HEK293 (cell line): Measurements from ENCODE around the gene HNRNPUL1.
A peak's percentile ranks its signal among the peaks of the same experiment; 100 is the strongest.

Experiments used
- CTCF ChIA-PET: fragments of 350-600 bp; formaldehyde crosslinking; extraction: SDS; loops from one replicate; lab custom pipeline; 2021; ENCODE audit warnings: antibody characterized with exemption; lab: Yijun Ruan, JAX
- POLR2A ChIA-PET: fragments of 300-600 bp; formaldehyde crosslinking; extraction: SDS; loops from one replicate; lab custom pipeline; 2020; ENCODE audit warnings: antibody characterized with exemption, inconsistent platforms; lab: Yijun Ruan, JAX
- H3K27ac ChIP-seq: fragments of 200-500 bp; sonication (Bioruptor generic); 2 replicates; pipeline ENCODE4 v1.5.1; 2014; ENCODE audit warnings: low read depth, low read length, control low read depth, inconsistent platforms; ENCODE audit errors: extremely low read depth
- H3K36me3 ChIP-seq, 2 experiments: fragments of 200-500 bp in 1 of 2; sonication (Bioruptor generic) in 1 of 2; 1 replicate in 1 of 2; 2 replicates in 1 of 2; pipeline ENCODE4 v1.5.1; 2014 to 2017; ENCODE audit warnings: inconsistent platforms in 2 of 2, low read length in 2 of 2; ENCODE audit not compliant: control insufficient read depth in 2 of 2, insufficient read depth in 1 of 2
- H3K4me1 ChIP-seq: fragments of 200-500 bp; sonication (Bioruptor generic); 2 replicates; pipeline ENCODE4 v1.5.1; 2014; ENCODE audit warnings: mild to moderate bottlenecking, low read length, inconsistent platforms; ENCODE audit not compliant: control insufficient read depth, insufficient read depth
- H3K4me3 ChIP-seq: 2 replicates; pipeline ENCODE4 v1.5.1; 2011; ENCODE audit warnings: low read depth, mild to moderate bottlenecking, control low read depth, low read length, moderate library complexity
- H3K9me3 ChIP-seq: fragments of 200-500 bp; sonication (Bioruptor generic); 2 replicates; pipeline ENCODE4 v1.5.1; 2014; ENCODE audit warnings: low read depth, low read length, inconsistent platforms; ENCODE audit not compliant: control insufficient read depth, insufficient read depth
- EGR2 ChIP-seq: fragments of 450-650 bp; formaldehyde crosslinking; IDR thresholded peaks from 2 replicates; pipeline ENCODE4 v1.5.1; 2016; ENCODE audit warnings: low read depth, missing biosample characterization, missing genetic modification characterization
- IKZF3 ChIP-seq: fragments of 450-650 bp; IDR thresholded peaks from 2 replicates; pipeline ENCODE4 v1.5.0; 2018; ENCODE audit warnings: missing biosample characterization, mild to moderate bottlenecking, missing genetic modification characterization, moderate library complexity
- KLF1 ChIP-seq: fragments of 450-650 bp; formaldehyde crosslinking; IDR thresholded peaks from 2 replicates; pipeline ENCODE4 v1.5.1; 2016; ENCODE audit warnings: missing biosample characterization, missing genetic modification characterization
- KLF8 ChIP-seq: fragments of 450-650 bp; formaldehyde crosslinking; IDR thresholded peaks from 2 replicates; pipeline ENCODE4 v1.5.1; 2016; ENCODE audit warnings: missing biosample characterization, missing genetic modification characterization
- OVOL3 ChIP-seq: fragments of 450-650 bp; formaldehyde crosslinking; IDR thresholded peaks from 2 replicates; pipeline ENCODE4 v1.5.1; 2016; ENCODE audit warnings: missing biosample characterization, missing genetic modification characterization
- REST ChIP-seq: fragments of 450-650 bp; formaldehyde crosslinking; IDR thresholded peaks from 2 replicates; pipeline ENCODE4 v1.5.1; 2016; ENCODE audit warnings: missing biosample characterization, missing genetic modification characterization
- SETDB1 ChIP-seq: IDR thresholded peaks from one replicate; pipeline ENCODE4 v1.6.1; 2017; ENCODE audit warnings: mild to moderate bottlenecking, low read length, moderate library complexity, mixed read lengths; ENCODE audit not compliant: insufficient read length
- TCF7L2 ChIP-seq: IDR thresholded peaks from 2 replicates; pipeline ENCODE4 v1.6.1; 2011; ENCODE audit warnings: low read depth, mild to moderate bottlenecking, inconsistent platforms, low read length, moderate library complexity, borderline replicate concordance
- ZBTB10 ChIP-seq: fragments of 450-650 bp; formaldehyde crosslinking; IDR thresholded peaks from 2 replicates; pipeline ENCODE4 v1.5.1; 2016; ENCODE audit warnings: missing biosample characterization, missing genetic modification characterization
- ZFP37 ChIP-seq: fragments of 450-650 bp; formaldehyde crosslinking; IDR thresholded peaks from 2 replicates; pipeline ENCODE4 v1.5.1; 2016; ENCODE audit warnings: missing biosample characterization, missing genetic modification characterization
- ZNF211 ChIP-seq: fragments of 450-650 bp; formaldehyde crosslinking; IDR thresholded peaks from 2 replicates; pipeline ENCODE4 v1.5.1; 2016; ENCODE audit warnings: low read depth, missing biosample characterization, missing genetic modification characterization
- ZNF366 ChIP-seq: fragments of 450-650 bp; formaldehyde crosslinking; conservative IDR thresholded peaks from 2 replicates; pipeline ENCODE4 v1.5.1; 2016; ENCODE audit warnings: missing biosample characterization, missing genetic modification characterization
- ZNF394 ChIP-seq: fragments of 450-650 bp; formaldehyde crosslinking; IDR thresholded peaks from 2 replicates; pipeline ENCODE4 v1.5.1; 2016; ENCODE audit warnings: missing biosample characterization, missing genetic modification characterization, mild to moderate bottlenecking, moderate library complexity, borderline replicate concordance
- ZNF513 ChIP-seq: fragments of 450-650 bp; IDR thresholded peaks from 2 replicates; pipeline ENCODE4 v1.5.1; 2018; ENCODE audit warnings: missing biosample characterization, missing genetic modification characterization
- ZNF518A ChIP-seq: fragments of 450-650 bp; formaldehyde crosslinking; conservative IDR thresholded peaks from 2 replicates; pipeline ENCODE4 v1.5.1; 2016; ENCODE audit warnings: low read depth, missing biosample characterization, missing genetic modification characterization
- ZNF639 ChIP-seq: fragments of 450-650 bp; formaldehyde crosslinking; IDR thresholded peaks from 2 replicates; pipeline ENCODE4 v1.5.1; 2016; ENCODE audit warnings: missing biosample characterization, missing genetic modification characterization
- ZNF658 ChIP-seq: fragments of 450-650 bp; formaldehyde crosslinking; IDR thresholded peaks from 2 replicates; pipeline ENCODE4; 2016; ENCODE audit warnings: missing biosample characterization, missing genetic modification characterization
- ZNF777 ChIP-seq: fragments of 450-650 bp; formaldehyde crosslinking; IDR thresholded peaks from 2 replicates; pipeline ENCODE4 v1.5.1; 2017; ENCODE audit warnings: missing biosample characterization, missing genetic modification characterization, borderline replicate concordance
- ZSCAN5A ChIP-seq: fragments of 450-650 bp; formaldehyde crosslinking; IDR thresholded peaks from 2 replicates; pipeline ENCODE4 v1.5.1; 2016; ENCODE audit warnings: missing biosample characterization, missing genetic modification characterization

HNRNPUL1 gene

GRCh38 chr19:41219924-41220567, 44.1 kb upstream of the HNRNPUL1 start (continued):
- TF ChIP-seq ZBTB10 (tag by site-specific recombination) (0 out of 2 replicates have a peak, but pooled peaks have one; percentile 12), KLF1 (tag by site-specific recombination) (peak; percentile 50; the same call in 1 of the 2 replicates), ZNF518A (tag by site-specific recombination) (no peak), SETDB1 (no peak), REST (tag by site-specific recombination) (no peak), ZFP37 (tag by site-specific recombination) (no peak), TCF7L2 (no peak), KLF8 (tag by site-specific recombination) (0 out of 2 replicates have a peak, but pooled peaks have one; percentile 24), ZNF658 (no peak), ZNF366 (tag by site-specific recombination) (peak; percentile 64), ZNF513 (no peak)

GRCh38 chr19:41220811-41221210, 43.4 kb upstream of the HNRNPUL1 start:
- no peaks in the 10 kb centered on the region for H3K9me3 ChIP-seq
- H3K4me1 ChIP-seq = no peaks in the 10 kb centered on the region; the same call in 1 of the 2 replicates
- H3K4me3 ChIP-seq = no peak overlapping the region
- ChIA-PET POLR2A (interaction anchor here (0.6 to 1.4 kb wide), 4 partner anchors 8 to 650 kb away, joined by 3 to 7 read pairs (median 4); partner anchors contain the start of gene HNRNPUL1), CTCF (interaction anchor here (0.6 to 2.3 kb wide), 5 partner anchors 10 to 321 kb away, joined by 3 to 10 read pairs (median 5); no protein-coding TSS in a partner anchor)
- H3K36me3 ChIP-seq = no peaks in the 10 kb centered on the region
- no peak overlapping the region for H3K27ac ChIP-seq
- TF ChIP-seq ZNF211 (no peak), IKZF3 (tag by site-specific recombination) (no peak), ZNF777 (tag by site-specific recombination) (no peak), OVOL3 (no peak), ZNF639 (no peak), ZNF394 (tag by site-specific recombination) (no peak), EGR2 (tag by site-specific recombination) (no peak), ZSCAN5A (tag by site-specific recombination) (no peak), ZFP37 (tag by site-specific recombination) (no peak)
